Activated T-cell treated with anti-CD3 and anti-CD28 coated beads for 4 hours (primary cell): ENCODE data around the gene ADAD2.
"Not testable (repeated sequence)": the region's sequence is repeated elsewhere in the genome, so short reads cannot be mapped to it uniquely, and the experiment has no call there.

Source experiments
- DNase-seq: peaks from one replicate; pipeline ENCODE4 v3.0.0-alpha.2; 2020

The ADAD2 gene

DNA sequence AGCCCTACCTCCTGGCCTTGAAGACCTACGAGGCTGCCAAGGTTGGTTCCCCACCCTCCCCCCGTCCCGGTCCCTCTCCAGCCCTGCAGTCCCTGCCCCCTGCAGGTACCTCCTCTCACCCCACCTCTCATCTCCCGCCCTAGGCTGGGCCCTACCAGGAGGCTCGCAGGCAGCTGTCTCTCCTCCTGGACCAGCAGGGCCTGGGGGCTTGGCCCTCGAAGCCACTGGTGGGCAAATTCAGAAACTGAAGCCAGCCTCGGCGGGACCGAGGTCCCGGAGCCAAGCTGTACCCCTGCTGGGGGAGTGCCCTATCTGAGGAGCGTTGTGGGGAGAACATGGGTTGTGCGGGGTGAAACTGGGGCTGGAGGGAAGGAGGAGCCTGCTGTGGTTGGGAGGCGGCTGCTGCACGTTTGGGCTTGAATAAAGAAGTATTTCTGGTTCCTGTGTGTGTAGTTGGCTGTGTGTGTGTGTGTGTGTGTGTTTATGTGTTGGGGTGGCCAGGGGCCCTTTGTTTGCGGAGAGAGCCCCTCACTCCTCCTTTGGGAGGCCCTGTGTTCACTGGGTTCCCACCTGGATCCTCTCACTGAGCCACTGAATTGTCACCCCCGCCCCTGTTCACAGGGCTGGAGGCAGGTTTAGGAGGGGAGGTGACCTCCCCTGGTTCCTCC is 5.9 kb downstream of the ADAD2 start:
- no peak for DNase-seq

DNA sequence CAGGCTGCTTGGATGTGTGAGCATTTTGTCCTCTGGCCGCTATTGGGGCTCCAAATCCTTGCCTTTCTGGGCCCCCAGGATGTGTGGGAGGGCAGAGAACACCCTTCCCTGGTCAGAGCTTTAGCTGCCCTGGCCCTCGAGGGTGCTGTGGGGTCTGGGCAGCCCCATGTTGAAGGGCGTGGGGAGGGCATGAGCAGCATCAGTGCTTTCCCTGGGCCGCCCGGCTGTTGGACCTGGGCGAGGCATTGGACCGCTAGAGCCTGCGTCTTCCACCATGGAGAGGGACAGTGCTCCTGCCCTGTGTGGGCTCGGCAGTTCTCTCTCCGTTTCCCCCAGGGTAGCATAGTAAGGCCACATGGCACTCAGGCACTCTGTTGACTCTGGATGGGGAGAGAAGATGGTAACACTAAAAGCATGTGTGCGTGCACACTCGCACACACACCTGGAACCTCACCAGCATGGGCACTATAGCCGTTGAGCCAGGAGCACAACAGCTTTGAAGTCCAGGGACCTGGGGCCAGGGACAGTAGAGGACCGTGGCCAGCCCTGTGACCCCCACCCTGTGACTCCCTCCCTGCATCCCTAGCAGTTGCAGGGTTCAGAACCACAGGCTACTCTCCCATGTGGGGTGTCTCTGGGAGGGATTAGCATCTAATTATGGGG is 6.6 kb downstream of the ADAD2 start:
- no peak for DNase-seq

DNA sequence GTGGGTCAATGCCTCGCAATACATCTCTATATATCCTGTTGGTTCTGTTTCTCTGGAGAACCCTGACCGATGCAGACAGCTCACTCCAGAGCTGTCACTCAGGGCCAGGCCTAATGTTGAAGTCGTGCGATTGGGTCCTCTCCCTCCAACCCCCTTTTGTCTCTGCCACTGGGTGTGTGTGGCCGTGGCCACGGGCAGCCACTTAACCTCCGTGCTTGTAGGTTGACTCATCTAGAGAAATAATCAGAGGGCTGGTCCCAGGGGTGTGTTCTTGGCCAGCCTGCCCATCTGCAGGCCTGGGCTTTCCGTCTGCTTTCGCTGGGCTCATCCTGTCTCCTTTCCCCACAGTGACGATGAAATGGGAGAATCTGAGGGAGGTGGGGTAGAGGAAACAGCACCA is 7.4 kb downstream of the ADAD2 start:
- DNase-seq = no peak

- DNase-seq = no peak
These were observed 8.1 kb downstream of the ADAD2 start for GRCh38 chr16:84199097-84199496.

DNA sequence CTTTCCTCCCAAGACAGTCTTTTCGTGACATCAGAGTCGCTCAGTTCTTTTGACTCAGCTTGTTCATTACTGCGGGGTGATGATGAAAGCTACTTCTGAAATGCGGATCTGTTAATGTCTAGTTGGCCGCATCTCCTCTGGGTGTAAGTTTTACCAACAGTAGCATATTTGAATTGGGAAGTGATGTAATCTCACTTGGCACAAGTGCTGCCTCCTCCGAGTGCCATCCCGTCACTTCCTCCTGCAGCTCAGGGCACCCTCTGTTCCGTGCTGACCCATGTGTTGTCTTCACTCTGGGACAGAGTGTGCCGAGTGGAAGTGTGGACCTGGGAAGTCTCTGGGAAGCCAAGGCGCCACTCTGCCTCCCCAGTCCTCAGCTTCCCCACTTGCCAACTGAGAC is 8.9 kb downstream of the ADAD2 start:
- DNase-seq = no peak

- DNase-seq = not testable (repeated sequence)
These were observed 13.6 kb downstream of the ADAD2 start for GRCh38 chr16:84204551-84204950.

- DNase-seq = not testable (repeated sequence)
These were observed 14.2 kb downstream of the ADAD2 start for GRCh38 chr16:84205123-84205522.

DNA sequence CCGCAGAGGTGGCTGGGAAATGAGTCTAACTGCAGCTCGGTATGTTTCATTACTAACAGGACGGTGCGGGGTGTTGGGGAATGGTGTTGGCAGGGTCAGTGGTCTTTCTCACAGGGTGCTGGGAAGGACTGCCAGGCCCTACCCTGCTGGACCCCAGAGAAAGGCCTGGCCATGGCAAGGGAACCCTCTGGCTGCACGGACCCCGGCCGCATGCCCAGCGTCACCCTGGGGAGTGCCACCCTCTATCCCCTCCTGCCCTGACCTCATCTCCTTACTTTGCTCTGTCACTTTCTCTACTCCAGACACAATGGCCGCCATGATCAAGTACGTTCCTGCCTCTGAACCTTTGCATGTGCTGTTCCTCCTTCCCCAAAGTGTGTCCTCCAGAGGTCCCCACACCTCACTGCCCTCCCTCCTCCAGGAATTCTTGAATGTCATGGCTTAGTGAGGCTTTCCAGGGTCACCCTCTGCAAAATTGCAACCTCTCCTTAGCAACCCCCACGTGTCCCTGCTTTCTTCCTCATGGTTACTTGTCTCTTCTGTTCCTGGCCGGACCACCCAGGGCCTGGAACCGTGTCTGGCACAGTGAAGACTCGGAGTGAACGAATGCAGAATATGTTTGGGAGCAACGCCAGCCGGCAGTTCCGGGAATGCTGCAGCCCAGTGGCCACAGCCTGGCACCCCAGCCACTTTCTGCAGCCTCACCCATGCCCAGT is 15.2 kb downstream of the ADAD2 start:
- no peak for DNase-seq

- no peak for DNase-seq
These were observed 16.3 kb downstream of the ADAD2 start for GRCh38 chr16:84207251-84207650.

DNA sequence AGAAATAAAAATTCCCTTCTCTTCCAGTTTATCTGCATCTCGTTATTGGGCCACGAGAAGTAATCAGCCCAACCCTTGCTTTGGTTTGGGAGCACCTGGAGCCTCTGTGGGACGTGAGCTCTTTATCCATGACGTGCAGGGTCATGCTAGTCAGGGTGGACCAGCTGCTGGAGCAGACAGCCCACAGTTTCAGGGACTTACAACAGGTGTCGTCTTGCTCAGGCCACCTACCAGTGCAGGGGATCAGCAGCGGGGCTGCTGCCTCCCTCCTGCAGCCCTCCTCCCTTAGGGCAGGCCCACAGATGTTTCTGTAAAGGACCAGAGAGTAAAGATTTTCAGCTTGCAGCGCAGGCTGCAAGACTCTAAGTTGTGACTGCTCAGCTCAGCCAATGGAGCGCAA is 16.9 kb downstream of the ADAD2 start:
- no peak for DNase-seq

- no peak for DNase-seq
These were observed 19.0 kb downstream of the ADAD2 start for GRCh38 chr16:84209989-84210388.

DNA sequence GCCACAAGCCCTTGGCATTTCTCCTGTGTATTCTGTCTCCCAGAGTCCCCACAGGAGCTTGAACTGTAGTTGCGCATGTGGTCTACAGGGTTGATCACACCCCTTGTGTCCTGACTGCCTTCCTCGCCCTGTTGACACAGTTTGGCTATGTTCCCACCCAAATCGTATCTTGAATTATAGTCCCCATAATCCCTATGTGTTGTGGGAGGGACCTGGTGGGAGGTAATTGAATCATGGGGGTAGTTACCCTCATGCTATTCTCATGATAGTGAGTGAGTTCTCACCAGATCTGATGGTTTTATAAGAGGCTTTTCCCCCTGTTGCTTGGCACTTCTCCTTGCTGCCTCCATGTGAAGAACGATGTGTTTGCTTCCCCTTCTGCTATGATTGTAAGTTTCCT is 21.2 kb downstream of the ADAD2 start:
- DNase-seq = no peak

DNA sequence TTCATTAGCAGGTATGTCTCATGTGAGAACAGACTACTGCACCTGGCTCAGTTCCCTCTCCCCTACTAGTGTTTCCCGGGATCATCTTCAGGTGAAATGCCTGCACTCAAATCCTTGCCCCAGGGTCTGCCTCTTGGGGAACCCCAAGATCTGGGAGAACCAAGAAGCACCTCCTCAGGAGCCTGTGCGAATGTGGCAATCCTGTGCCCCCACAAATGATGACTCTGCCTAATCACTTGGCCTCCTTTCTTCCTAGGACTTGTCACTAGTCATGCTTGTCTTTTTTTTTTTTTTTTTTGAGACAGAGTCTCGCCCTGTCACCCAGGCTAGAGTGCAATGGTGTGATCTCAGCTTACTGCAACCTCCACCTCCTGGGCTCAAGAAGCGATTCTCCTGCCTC is 21.7 kb downstream of the ADAD2 start:
- DNase-seq = no peak

DNA sequence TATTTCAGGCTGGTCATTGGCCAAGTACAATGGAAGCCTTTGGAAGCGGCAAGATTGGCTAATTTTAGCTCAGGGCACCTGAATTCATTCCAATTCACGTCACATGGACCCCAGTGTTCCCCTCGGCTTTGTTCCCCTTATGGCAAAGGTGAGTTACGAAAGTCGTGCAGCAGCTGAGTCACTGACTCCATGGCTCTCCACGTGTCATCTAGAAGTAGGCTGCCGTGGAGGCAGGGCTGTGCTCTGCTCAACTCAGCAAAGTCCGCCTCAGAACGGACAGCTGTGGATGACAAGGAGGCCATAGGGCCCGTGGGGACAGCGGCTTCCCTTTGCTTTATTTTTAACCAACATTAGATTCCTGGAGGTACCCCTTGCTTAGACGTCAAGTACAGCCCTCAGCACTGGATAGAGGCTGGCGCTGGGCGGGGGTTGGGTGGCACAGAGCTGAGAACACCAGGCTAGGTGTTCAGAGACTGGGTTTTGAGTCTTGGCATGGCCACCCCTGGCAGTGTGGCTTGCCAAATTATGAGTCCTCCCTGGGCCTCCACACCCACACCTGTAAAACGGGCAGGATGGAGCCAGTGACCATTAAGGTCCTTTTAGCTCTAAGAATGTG is 23.6 kb downstream of the ADAD2 start:
- no peak for DNase-seq

- DNase-seq = no peak
These were observed 24.6 kb downstream of the ADAD2 start for GRCh38 chr16:84215531-84215930.

DNA sequence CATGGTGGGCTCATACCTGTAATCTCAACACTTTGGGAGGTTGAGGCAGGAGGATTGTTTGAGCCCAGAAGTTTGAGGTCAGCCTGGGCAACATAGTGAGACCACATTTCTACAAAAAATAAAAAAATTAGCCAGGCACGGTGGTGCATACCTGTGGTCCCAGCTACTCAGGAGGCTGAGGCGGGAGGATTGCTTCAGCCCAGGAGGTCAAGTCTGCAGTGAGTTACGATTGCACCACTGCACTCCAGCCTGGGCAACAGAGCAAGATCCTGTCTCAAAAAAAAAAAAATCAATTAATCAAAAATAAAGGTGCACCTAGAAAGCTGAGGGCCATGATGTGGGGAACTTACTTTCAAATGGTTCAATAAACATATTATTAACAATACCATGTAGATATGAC is 25.2 kb downstream of the ADAD2 start:
- DNase-seq = not testable (repeated sequence)

GRCh38 chr16:84218176-84218823 is 27.3 kb downstream of the ADAD2 start:
- DNase-seq = no peak

- no peak for DNase-seq
These were observed 28.0 kb downstream of the ADAD2 start for GRCh38 chr16:84218956-84219355.

- DNase-seq = no peak
These were observed 29.9 kb downstream of the ADAD2 start for GRCh38 chr16:84220851-84221250.

DNA sequence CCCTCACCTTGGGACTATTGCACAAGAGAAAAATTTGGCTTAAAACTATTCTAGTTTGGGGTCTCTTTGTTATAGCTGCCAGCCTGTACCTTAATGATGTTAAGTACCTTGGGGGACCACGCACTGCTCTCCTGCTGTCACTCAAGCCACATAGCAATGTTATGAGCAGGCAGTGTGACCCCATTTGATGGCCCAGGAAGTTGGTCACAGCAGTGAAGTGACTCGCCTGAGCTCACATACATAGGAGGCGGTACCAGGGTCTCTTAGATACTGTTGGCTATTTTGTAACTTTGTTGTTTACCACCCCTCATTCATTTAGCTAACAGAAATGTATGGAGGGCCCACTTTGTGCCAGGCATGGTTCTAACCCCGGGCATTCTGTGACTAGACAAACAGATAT is 32.5 kb downstream of the ADAD2 start:
- no peak for DNase-seq

DNA sequence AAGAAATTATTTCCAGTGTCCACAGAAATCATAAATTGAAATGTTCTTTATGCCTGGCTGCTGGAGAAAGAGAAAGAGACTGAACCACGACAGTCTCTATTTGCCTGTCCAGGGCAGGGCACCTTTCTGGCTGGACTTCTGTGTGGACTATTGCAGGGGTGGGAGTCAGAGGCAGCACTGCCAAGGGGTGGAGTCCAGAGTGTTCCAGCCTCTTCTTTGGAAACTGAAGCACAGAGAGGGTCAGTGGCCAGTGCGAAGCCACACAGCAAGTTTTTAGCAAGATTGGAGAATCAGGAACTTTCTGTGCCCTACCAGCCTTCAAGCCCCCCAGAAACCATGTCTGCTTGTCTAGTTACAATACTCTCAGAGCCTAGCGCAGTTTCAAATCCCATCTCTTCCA is 33.6 kb downstream of the ADAD2 start:
- no peak for DNase-seq

GRCh38 chr16:84225126-84225525 is 34.2 kb downstream of the ADAD2 start:
- no peak for DNase-seq

DNA sequence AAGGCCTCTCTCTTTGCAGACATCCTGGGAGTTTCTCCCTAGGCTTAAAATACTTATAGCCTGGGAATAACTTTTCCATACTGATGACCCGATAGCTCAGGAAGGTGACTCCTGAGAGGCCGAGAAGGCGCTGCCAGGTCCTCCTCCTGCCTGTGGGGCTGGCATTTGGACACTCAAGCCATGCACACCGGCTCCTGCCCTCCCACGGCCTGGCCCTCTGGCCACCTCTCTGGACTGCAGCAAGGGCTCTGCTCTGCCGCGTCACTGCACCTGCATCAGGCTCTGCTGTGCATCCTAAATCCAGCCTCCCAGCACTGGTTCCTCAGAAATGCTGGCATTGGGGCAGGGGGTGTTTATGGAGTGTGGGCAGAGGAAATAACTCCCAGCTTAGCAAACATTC is 34.6 kb downstream of the ADAD2 start:
- no peak for DNase-seq
